HG03521 (cell line): ENCODE results near the gene CXXC5.

ENCODE experiments used
- ATAC-seq: cut with Tn5 transposase; IDR thresholded peaks from one replicate; pipeline ENCODE4 v1.9.1; 2021; ENCODE audit warnings: mild to moderate bottlenecking, moderate library complexity; ENCODE audit not compliant: unreplicated experiment

CXXC5 gene

DNA sequence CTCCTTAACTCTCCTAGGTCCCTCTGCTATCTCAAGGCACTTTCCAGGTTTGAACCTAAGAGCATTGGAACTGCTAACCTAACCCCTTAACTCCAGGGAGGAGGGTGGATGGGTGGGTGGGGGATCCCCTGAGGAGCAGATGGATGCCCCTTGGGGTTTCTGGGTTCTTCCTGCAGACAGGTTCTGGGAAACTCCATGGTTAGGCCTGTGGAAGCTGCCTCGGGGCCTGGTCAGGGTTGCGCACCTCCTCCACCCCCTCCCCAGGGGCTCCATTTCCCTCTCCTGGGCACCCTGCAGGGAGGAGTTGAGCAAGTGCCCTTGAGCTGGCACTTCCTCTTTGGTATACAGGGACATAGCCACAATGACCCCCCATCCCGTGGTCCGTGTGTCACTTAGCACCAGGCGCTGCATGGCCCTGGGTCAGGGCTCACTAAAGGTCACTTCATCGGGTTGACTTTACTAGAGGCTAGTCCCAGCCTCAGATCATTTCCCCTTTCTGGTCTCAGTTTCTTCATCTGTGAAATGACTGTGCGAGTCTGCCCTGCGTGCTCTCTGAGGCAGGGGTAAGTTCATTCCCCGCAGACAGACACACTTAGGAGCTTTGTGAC lies 16.0 kb downstream of the CXXC5 start:
- ATAC-seq: peak; percentile 40

DNA sequence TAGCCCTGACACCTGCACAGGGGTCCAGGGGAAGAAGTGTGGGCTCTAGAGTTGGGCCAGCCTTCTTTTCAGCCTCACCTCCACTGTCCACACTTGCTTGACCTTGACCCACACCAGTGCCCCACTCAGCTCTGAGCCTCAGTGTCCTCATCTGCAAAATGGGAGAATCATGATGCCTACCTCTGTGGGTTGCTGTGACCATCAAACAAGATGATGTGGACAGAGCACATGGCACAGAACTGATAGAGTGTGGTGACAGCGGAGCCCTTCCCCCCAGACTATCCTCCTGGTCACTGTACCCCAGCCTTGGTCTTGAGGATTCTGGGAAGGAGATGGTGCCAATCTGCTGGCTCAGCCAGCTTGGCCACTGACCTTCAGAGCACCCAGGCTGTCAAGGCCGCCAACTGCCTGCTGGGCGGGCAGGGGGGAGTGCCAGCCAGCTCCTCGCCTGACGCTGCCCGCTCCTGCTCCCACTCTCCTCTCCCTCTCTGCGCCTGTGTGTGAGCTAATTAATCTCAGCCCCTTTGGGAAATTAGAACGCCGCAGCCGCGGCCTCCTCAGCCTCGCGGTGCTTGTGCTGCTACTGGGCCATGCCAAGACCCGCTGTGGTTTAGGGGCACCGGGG lies 16.7 kb downstream of the CXXC5 start:
- ATAC-seq: no peak

DNA sequence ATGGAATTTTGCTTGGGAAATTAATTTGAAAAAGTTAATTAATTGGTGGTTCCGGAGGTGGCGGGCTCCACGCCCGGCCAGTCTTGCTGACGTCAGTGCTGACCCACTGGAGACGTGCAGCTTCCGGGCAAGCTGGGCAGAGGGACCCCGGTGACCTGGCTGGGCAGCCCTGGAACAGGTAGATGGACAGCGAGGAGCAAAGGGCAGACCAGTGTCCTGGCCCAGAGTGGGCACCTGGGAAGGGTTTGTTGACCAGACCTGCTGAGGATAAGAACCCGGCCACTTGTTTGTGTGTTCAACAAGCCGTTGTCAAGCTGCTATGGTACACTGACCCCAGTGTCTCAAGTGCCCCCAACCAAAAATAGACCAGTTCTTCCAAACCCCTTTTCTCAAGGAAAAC lies 17.5 kb downstream of the CXXC5 start:
- ATAC-seq: no peak

DNA sequence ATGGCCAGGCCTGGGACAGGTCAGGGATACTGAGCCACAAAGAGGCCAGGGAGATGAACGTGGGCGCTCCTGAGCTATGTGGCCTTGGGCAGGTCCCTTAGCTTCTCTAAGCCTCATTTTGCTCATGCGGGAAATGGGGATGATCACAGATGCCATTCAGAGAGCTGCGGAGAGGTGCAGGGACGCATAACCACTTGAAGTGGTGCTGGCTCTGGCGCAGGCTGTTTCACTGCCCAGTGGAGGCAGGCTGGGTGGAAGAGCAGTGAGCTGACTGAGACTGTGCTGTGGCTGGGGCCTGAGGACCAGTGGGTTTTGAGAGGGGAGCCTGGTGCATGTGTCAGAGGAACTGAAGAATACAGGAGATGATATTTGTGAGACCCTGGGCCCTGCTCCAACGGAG lies 18.4 kb downstream of the CXXC5 start:
- no peak for ATAC-seq

DNA sequence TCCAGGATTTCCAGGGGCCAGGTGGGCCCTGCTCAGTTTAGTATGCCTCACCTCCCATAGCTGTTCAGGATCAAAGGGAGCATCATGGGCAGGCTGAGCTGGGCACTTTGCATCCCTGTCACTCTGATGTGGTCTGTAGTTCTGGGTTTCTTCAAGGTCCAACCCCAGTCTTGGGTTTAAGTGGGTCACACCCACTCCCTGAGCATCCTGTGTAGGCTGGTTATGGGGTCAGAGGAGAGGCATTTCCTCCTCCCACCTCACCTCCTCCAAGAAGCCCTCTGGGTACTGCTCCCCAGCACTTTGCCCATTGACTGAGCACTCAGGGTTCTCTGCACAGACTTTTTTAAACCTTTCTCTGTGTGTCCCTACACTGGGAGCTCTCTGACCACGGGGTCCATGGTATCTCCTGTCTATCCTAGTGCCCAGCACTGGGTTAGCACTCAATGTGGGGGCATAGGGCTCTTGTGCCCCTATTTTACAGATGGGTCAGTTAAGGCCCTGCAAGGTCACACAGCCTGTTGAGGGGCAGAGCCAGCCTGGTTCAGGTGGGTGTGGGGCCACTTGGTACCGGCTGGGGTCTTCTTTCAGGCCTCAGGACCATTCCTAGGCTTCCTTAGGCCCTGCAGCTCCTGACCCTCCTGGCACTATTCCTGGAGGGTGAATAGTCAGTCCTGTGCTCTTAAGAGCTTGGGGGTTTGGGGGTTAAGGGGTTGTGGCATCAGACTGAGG lies 19.0 kb downstream of the CXXC5 start:
- no peak for ATAC-seq

DNA sequence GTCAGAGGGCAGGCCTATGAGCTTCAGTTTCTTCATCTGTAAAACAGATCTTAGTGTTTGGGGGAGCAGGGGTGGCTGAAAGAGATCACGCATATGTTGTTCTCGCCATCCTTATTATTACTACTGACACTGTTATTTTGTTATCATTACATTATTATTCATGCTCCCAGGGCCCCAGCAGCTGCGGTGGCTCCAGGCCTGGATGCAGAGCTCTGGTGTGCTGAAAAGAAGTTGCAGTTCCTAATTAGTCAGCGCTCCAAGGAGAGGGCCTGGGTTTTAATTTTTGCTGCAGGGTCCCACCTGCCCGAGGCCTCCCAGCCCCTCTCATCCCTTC lies 19.5 kb downstream of the CXXC5 start:
- no peak for ATAC-seq

DNA sequence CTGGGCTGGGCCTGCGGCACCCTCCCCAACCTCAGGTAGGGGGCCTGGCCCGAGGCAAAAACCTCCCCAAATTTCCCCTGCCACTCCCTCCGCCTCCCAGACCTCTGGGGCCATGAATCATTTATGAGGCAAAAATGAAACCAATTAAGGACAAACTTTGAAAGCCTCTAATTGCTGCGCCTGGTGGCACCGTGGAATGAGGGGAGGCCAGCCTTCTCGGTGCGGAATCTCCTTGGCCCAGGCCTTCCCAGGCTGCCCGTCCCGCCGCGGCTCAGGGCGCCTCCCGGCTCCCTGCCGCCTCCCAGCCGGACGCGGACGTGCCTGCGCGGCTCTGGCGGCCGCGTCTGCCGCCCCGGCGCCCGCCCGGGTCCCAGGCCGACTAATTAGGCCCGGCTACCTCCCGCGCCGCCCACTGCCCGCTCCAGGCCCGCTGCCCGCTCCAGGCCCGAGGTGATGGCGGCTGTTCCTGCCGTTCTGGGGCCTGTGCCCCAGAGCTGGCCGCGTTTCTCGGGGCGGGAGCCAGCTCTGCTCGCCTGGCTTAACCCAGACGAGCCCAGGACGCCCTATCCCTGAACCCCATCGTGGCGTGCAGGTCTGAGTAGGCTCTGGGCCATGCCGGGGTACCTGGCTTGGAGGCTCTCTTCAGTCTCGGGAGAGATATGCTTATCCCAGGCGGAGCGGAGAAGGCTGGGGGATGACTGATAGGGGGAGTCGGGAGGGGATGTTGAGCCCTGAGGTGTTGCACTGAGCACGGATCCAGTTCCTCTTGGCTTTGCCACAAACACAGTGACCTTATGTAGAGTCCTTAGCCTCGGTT lies 20.1 kb downstream of the CXXC5 start:
- ATAC-seq: no peak

DNA sequence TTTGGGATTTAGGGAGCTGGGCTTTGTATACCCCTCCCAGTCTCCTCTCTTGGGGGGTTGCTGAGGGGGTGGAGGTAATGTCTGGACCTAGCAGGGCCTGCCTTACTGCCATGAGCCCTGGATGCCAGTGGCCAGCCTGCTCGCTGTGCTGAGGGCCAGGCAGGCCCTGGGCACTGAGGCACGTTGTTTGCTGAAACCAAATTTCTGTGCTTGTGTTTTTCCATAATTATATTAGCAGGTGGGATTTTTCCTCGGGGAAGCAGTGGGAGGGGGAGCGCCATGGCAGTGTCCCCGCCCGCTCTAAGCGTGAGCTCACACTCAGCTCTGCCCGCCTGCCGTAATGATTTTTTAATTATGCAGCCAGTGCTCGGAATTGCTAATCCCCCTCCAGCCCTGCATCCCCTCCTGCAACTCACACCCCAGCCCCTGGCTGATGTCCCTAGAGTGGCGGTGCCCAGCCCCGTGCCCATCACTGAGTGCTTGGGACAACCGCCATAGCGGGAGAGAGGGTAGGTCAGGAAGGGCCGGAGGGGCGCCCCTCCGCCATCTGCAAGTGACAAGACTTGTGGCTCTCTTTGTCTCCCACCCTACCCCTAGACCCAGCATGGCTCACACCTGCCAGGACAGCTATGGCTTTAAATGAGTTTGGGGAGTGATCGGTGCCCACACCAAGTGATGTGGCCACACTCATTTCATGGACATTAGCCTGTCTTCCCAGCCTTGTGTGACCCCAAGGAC lies 20.9 kb downstream of the CXXC5 start:
- ATAC-seq: no peak

DNA sequence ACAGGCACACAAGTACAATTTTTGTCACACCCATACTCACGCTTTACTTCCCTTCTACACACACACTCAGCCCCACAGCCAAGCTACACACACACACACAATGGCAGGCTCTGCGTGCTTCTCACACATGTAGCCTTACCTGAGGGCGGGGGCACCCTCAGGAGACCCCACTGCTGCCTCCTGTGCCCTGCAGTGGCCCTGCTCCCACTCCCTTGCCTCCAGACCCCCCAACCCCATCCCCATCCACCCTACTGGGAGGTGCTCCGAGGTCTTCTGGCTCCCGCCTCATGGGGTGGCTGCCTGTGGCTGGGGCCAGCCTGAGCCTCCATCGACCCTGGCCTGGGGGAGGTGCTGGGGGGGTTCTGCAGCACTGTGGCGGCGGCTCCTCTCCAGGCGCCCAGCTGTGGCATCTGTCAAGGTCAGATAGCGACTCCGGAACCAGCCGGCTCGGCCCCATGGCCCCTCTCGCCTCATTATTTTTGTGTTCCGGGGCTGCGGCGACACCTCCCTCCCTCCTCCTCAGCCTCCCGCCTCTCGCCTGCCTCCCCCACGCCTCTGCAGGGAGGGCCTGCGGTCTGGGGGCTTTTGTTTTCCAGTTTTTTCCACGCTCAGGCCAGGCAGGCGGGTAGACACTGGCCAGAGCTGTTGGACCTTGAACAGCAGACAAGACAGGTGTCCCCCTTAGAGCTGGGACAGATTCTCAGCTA lies 21.7 kb downstream of the CXXC5 start:
- peak; percentile 26 for ATAC-seq

DNA sequence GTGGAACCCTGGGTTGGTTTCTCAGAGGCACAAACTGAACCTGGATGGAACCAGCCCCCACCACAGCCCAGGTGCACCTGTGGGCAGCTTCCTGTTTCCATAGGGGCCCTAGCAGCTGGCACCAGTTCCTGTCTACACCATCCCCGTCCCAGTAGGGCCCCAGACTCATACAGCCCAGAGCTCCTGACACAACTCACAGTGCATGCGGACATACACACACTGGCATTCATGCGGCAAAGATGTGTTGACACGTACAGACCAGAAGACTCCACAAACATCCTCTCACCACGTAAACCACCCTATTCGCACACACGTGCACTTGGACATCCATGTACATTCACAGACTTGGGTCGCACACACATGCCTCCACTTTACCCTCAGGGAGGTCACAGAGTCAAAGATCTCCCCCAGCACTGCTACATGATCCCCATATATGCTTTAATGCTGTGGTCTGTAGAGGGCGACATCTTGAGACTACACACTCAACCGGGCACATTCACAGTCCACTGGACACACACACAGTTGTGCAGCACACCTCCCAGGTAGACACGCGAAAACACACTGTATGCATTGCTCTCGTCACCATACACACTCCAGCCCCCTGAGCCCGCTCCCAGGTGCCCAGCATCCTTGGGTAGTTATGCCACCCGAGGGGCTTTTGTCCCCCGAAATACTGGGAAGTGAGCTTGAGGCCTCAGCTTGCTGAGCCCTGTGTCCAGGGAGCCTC lies 22.4 kb downstream of the CXXC5 start:
- ATAC-seq: peak; percentile 42

DNA sequence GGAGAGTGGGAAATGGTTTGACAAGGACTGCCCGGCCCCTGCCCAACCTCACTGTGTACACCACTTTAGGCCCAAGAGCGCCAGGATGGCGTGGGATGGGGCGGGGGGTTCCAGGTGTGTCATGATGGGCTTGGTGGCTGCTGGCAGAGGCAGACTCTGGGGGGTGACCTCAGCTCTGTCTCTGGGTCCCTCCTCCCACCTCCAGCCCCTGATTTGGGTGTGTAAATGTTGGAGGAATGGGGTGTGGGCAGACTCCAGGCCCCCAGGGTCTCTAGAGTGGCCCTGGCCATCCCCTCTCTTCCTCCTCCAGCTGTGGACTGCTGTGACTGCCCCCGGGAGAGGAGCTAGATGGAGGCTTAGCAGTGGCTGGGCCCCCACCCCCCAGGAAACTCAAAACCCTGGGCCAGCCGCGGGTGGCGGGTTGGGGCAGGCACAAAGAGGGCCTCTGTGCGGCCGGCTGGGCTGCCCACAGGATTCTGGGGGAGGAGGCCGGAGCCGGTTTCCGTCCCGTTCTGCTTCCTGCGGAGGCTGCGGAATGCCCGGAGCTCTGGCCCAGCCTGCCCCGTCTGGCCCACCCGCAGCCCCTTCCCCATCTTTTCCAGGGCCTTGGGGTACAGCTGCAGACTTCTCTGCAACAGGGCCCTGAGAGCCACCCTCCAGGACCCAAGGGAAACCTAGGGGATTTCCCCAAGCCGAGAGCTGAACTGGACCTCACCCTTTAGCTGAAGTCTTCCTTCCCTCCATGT lies 23.1 kb downstream of the CXXC5 start:
- ATAC-seq: no peak

DNA sequence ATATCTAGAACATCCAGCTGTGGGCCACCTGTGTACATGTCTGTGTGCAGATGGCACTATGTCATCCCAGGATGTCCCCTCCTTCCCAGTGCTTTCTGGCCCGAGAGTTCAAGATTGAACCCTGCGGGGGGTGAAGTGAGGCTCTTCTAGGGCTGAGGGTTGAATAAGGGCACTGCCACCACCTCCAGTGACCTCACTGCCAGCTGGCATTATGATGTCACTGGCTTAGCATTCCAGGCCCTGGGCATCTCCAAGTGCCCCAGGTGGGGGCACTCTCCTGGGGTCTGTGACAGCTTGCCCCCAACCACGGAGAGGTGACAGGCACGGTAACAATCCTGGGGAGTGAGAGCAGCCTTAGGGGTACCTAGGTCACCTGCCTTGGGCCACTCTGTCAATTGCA lies 27.1 kb downstream of the CXXC5 start:
- no peak for ATAC-seq

DNA sequence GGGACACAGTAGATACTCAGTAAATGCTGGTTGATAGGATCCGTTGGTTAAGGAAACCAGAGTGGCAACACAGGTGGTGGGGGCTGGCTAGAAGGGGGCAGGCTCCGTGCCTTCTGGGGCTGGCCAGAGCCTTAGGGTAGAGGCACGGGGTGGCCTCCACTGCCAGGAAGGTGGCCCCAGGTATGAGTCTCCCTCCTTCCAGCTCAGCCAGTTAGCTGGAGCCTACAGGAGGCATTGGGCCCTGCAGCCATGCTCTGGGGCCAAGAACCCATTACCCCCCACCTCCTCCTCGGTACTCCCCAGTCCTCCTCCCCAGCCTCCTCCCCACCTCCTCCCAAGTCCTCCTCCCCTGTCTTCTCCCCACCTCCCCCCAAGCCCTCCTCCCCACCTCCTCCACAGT lies 27.7 kb downstream of the CXXC5 start:
- ATAC-seq: no peak

DNA sequence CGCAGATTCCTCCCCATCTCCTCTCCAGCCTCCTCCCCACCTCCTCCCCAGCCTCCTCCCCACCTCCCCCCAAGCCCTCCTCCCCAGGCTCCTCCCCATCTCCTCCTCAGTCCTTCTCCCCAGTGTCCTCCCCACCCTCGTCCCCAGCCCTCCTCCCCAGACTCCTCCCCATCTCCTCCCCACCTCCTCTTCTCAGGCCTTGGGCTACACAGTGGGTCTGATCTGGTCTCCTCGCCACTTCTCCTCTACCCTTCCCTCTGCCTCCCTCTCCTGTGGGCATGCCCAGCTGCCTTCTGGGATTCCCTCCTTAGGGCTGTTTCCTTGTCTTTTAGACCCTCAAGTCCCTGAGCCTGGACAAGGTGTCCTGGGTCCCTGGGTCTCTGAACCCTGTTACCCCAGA lies 28.3 kb downstream of the CXXC5 start:
- ATAC-seq: no peak

DNA sequence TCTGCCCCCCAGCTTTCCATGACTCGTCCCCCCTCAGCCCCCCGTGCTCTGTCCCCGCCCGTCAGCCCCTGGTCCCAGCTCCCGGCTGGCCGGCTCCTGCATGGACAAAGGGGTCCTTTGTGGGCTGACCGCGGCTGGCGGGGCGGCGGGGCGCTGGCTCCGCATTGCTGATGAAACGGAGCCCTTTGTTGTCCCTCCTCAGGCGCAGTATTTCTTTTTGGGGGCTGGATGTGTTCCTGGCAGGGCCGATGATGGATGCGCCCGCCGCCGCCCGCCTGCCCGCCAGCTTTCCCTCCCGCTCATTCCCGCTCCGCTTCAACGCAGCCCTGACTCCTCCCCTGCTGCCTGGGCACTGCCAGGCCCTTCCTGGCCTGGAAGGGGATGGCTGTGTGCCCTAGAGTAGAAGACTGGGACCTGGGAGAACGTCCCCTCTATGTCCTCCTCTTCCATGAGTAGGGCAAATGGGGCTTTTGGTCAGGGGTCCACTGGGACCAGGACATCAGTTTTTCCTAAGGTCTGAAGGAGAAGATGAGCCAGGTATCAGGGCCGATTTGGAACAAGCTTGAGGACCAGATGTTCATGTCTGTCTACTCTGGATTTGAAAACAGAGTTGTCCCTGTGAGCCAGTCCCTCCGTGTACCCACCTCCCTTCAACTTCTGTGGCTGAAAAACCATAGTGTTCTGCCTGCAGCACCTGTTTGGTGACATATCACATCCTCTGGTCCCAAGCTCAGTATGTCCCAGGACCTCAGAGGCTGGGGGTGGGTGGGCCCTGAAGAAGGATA lies 29.0 kb downstream of the CXXC5 start:
- ATAC-seq: no peak

DNA sequence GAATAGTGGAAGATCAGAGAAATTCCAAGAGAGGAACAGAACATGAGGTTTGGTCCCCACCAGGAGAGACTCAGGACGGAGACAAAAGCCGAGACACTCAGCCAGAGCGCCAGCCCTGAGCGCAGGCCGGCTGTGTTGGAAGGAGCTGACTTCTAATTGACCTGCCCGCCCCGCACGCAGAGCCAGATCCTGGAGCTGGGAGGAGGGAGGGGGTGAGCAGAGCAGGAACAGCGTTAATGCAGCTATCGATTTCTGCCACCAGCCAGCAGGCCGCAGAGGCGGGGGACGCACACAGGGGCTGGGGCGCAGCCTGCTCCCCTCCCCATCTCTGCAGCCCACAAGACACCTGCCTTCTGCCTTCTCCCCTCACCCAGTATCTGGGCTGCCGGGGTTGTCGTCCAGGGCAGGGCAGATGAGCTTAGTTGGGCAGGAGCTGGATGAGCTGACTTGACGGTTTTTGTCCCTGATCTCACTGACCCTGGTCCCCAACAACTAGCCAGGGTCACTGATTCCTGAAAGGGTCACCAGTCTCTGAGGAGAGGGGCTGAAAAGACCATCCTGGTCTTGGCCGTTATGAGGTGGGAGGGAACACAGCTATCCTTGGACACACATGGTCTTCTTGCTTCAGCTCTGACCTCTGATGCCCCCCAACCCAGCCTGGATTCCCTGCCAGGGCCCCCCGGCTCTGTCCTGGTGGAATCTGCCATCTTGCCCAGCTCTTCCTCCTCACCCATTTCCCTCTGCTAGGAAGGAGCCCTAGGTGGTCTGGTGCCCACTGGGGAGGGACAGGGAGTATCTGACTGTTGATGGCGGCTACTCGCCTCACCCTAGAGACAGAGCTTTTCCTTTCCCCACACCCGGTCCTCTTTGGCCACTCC lies 29.8 kb downstream of the CXXC5 start:
- ATAC-seq: no peak
